ENCODE data around the gene LORICRIN.

The LORICRIN gene

GRCh38 chr1:153251562-153251961, 7.9 kb upstream of the LORICRIN start:
- DNase-seq (ENCODE audit: insufficient read length) (no peak), FAIRE-seq (no peak)
- TF ChIP-seq POLR2AphosphoS5 (IDR thresholded peaks at IDR 0.05; ENCODE audit: low read depth, low read length): no peak
- TF ChIP-seq TAF1 (IDR thresholded peaks at IDR 0.05; ENCODE audit: borderline replicate concordance, low read depth, low read length): no peak
- TF ChIP-seq POLR2A (IDR thresholded peaks at IDR 0.05; ENCODE audit: low read depth, low read length): no peak

GRCh38 chr1:153251988-153252387, 7.5 kb upstream of the LORICRIN start:
- TF ChIP-seq TAF1 (IDR thresholded peaks at IDR 0.05; ENCODE audit: borderline replicate concordance, low read depth, low read length) (no peak), POLR2A (IDR thresholded peaks at IDR 0.05; ENCODE audit: low read depth, low read length) (no peak), POLR2AphosphoS5 (IDR thresholded peaks at IDR 0.05; ENCODE audit: low read depth, low read length) (no peak)
- DNase-seq (ENCODE audit: insufficient read length) (no peak), FAIRE-seq (no peak)

- no peak for TF ChIP-seq TAF1 (IDR thresholded peaks at IDR 0.05; ENCODE audit: borderline replicate concordance, low read depth, low read length)
- no peak for TF ChIP-seq POLR2A (IDR thresholded peaks at IDR 0.05; ENCODE audit: low read depth, low read length)
- no peak for TF ChIP-seq POLR2AphosphoS5 (IDR thresholded peaks at IDR 0.05; ENCODE audit: low read depth, low read length)
- FAIRE-seq: no peak
Measured at GRCh38 chr1:153253076-153253475, 6.4 kb upstream of the LORICRIN start.

GRCh38 chr1:153253693-153254092, 5.8 kb upstream of the LORICRIN start:
- no peak for DNase-seq (ENCODE audit: insufficient read length)
- no peak for FAIRE-seq
- TF ChIP-seq POLR2AphosphoS5 (IDR thresholded peaks at IDR 0.05; ENCODE audit: low read depth, low read length) (no peak), POLR2A (IDR thresholded peaks at IDR 0.05; ENCODE audit: low read depth, low read length) (no peak), TAF1 (IDR thresholded peaks at IDR 0.05; ENCODE audit: borderline replicate concordance, low read depth, low read length) (no peak)

More at GRCh38 chr1:153253076-153253475, 6.4 kb upstream of the LORICRIN start:
- no peak for DNase-seq (ENCODE audit: insufficient read length)

GRCh38 chr1:153260585-153261280, 1.2 kb downstream of the LORICRIN start:
- DNase-seq (ENCODE audit: insufficient read length): no peak
- TF ChIP-seq TAF1 (IDR thresholded peaks at IDR 0.05; ENCODE audit: borderline replicate concordance, low read depth, low read length) (no peak), POLR2AphosphoS5 (IDR thresholded peaks at IDR 0.05; ENCODE audit: low read depth, low read length) (no peak), POLR2A (IDR thresholded peaks at IDR 0.05; ENCODE audit: low read depth, low read length) (no peak)
- no peak for FAIRE-seq

- FAIRE-seq (peak; percentile 88), DNase-seq (ENCODE audit: insufficient read length) (peak; percentile 20)
- no peak for TF ChIP-seq POLR2A (IDR thresholded peaks at IDR 0.05; ENCODE audit: low read depth, low read length)
- no peak for TF ChIP-seq POLR2AphosphoS5 (IDR thresholded peaks at IDR 0.05; ENCODE audit: low read depth, low read length)
- no peak for TF ChIP-seq TAF1 (IDR thresholded peaks at IDR 0.05; ENCODE audit: borderline replicate concordance, low read depth, low read length)
Measured at GRCh38 chr1:153261281-153262069, 2.0 kb downstream of the LORICRIN start.

- DNase-seq (ENCODE audit: insufficient read length): no peak
- no peak for FAIRE-seq
- no peak for TF ChIP-seq POLR2AphosphoS5 (IDR thresholded peaks at IDR 0.05; ENCODE audit: low read depth, low read length)
- TF ChIP-seq TAF1 (IDR thresholded peaks at IDR 0.05; ENCODE audit: borderline replicate concordance, low read depth, low read length): no peak
- no peak for TF ChIP-seq POLR2A (IDR thresholded peaks at IDR 0.05; ENCODE audit: low read depth, low read length)
Measured at GRCh38 chr1:153262070-153262366, 2.5 kb downstream of the LORICRIN start.

- DNase-seq (ENCODE audit: insufficient read length): peak; percentile 19
- TF ChIP-seq TAF1 (IDR thresholded peaks at IDR 0.05; ENCODE audit: borderline replicate concordance, low read depth, low read length): no peak
- TF ChIP-seq POLR2A (IDR thresholded peaks at IDR 0.05; ENCODE audit: low read depth, low read length): no peak
- no peak for TF ChIP-seq POLR2AphosphoS5 (IDR thresholded peaks at IDR 0.05; ENCODE audit: low read depth, low read length)
- peak; percentile 46 for FAIRE-seq
Measured at GRCh38 chr1:153262462-153263157, 3.1 kb downstream of the LORICRIN start.

- FAIRE-seq (no peak), DNase-seq (ENCODE audit: insufficient read length) (no peak)
- no peak for TF ChIP-seq POLR2A (IDR thresholded peaks at IDR 0.05; ENCODE audit: low read depth, low read length)
- TF ChIP-seq TAF1 (IDR thresholded peaks at IDR 0.05; ENCODE audit: borderline replicate concordance, low read depth, low read length): no peak
- TF ChIP-seq POLR2AphosphoS5 (IDR thresholded peaks at IDR 0.05; ENCODE audit: low read depth, low read length): no peak
Measured at GRCh38 chr1:153265457-153265856, 6.0 kb downstream of the LORICRIN start.

- FAIRE-seq (no peak), DNase-seq (ENCODE audit: insufficient read length) (no peak)
- TF ChIP-seq POLR2AphosphoS5 (IDR thresholded peaks at IDR 0.05; ENCODE audit: low read depth, low read length) (no peak), POLR2A (IDR thresholded peaks at IDR 0.05; ENCODE audit: low read depth, low read length) (no peak), TAF1 (IDR thresholded peaks at IDR 0.05; ENCODE audit: borderline replicate concordance, low read depth, low read length) (no peak)
Measured at GRCh38 chr1:153271711-153272110, 12.2 kb downstream of the LORICRIN start.

- TF ChIP-seq POLR2AphosphoS5 (IDR thresholded peaks at IDR 0.05; ENCODE audit: low read depth, low read length): no peak
- no peak for TF ChIP-seq POLR2A (IDR thresholded peaks at IDR 0.05; ENCODE audit: low read depth, low read length)
- TF ChIP-seq TAF1 (IDR thresholded peaks at IDR 0.05; ENCODE audit: borderline replicate concordance, low read depth, low read length): no peak
- FAIRE-seq (no peak), DNase-seq (ENCODE audit: insufficient read length) (no peak)
Measured at GRCh38 chr1:153272186-153272585, 12.7 kb downstream of the LORICRIN start.
